HL-60 (cell line): ENCODE data around the gene GNA14.

Experiments
- DNase-seq, 2 experiments: peaks; one replicate each; pipeline ENCODE4 v3.0.0-alpha.2; 2010 to 2020; ENCODE audit warnings: low read depth in 1 of 2, low spot score in 1 of 2
- H3K27ac ChIP-seq: fragments of 250-450 bp; sonication (Bioruptor Pico); replicated peaks from 2 replicates; pipeline ENCODE4 v1.5.1; 2020; ENCODE audit warnings: mild to moderate bottlenecking, moderate library complexity
- H3K27me3 ChIP-seq: fragments of 250-450 bp; sonication (Bioruptor Pico); 2 replicates; pipeline ENCODE4 v1.5.1; 2021; ENCODE audit warnings: mild to moderate bottlenecking, moderate library complexity; ENCODE audit not compliant: insufficient read depth, poor library complexity, severe bottlenecking
- H3K4me3 ChIP-seq: replicated peaks from 2 replicates; pipeline ENCODE4 v1.5.1; 2011; ENCODE audit warnings: mild to moderate bottlenecking, control low read depth, low read length; ENCODE audit not compliant: insufficient read depth
- GABPA ChIP-seq: IDR thresholded peaks from 2 replicates; pipeline ENCODE4 v1.6.1; 2012; ENCODE audit warnings: low read depth
- POLR2AphosphoS5 ChIP-seq: IDR thresholded peaks from 2 replicates; pipeline ENCODE4 v1.6.1; 2012; ENCODE audit warnings: low read depth
- SPI1 ChIP-seq: IDR thresholded peaks from 2 replicates; pipeline ENCODE4 v1.6.1; 2012; ENCODE audit warnings: low read depth, mild to moderate bottlenecking, borderline replicate concordance
- TF ChIP-seq, protein P1 (sequence below): IDR thresholded peaks from 2 replicates; pipeline ENCODE4 v1.6.1; 2012; ENCODE audit warnings: low read depth; ENCODE audit not compliant: insufficient replicate concordance
- TF ChIP-seq, protein P2 (sequence below): IDR thresholded peaks from one replicate; pipeline ENCODE4 v1.5.1; 2011; ENCODE audit warnings: low read length, control low read depth, inconsistent platforms; ENCODE audit not compliant: insufficient read depth

Gene GNA14

DNA sequence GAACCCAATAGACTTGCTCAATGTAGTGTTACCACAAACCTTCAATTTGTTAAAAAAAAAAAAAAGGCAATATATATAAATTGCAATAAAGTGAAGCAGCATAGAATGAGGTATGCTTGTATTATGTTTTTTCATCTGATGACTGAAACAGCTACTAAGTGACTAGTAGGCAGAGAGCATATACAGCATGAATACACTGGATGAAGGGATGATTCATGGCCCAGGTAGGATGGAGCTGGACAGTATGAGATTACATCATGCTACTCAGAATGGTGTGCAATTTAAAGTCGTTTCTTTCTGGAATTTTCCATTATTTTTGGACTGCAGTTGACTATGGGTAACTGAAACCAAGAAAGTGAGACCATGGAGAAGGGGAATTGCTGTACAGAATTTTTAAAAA, 161.2 kb downstream of the GNA14 start:
- Histone ChIP-seq H3K27ac (no peak overlapping the region), H3K27me3 (no peaks in the 10 kb centered on the region), H3K4me3 (no peak overlapping the region)
- TF ChIP-seq SPI1 (no peak), POLR2AphosphoS5 (no peak), GABPA (no peak)
- TF ChIP-seq, protein P1, sequence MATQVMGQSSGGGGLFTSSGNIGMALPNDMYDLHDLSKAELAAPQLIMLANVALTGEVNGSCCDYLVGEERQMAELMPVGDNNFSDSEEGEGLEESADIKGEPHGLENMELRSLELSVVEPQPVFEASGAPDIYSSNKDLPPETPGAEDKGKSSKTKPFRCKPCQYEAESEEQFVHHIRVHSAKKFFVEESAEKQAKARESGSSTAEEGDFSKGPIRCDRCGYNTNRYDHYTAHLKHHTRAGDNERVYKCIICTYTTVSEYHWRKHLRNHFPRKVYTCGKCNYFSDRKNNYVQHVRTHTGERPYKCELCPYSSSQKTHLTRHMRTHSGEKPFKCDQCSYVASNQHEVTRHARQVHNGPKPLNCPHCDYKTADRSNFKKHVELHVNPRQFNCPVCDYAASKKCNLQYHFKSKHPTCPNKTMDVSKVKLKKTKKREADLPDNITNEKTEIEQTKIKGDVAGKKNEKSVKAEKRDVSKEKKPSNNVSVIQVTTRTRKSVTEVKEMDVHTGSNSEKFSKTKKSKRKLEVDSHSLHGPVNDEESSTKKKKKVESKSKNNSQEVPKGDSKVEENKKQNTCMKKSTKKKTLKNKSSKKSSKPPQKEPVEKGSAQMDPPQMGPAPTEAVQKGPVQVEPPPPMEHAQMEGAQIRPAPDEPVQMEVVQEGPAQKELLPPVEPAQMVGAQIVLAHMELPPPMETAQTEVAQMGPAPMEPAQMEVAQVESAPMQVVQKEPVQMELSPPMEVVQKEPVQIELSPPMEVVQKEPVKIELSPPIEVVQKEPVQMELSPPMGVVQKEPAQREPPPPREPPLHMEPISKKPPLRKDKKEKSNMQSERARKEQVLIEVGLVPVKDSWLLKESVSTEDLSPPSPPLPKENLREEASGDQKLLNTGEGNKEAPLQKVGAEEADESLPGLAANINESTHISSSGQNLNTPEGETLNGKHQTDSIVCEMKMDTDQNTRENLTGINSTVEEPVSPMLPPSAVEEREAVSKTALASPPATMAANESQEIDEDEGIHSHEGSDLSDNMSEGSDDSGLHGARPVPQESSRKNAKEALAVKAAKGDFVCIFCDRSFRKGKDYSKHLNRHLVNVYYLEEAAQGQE, result no peak
- TF ChIP-seq, protein P2, sequence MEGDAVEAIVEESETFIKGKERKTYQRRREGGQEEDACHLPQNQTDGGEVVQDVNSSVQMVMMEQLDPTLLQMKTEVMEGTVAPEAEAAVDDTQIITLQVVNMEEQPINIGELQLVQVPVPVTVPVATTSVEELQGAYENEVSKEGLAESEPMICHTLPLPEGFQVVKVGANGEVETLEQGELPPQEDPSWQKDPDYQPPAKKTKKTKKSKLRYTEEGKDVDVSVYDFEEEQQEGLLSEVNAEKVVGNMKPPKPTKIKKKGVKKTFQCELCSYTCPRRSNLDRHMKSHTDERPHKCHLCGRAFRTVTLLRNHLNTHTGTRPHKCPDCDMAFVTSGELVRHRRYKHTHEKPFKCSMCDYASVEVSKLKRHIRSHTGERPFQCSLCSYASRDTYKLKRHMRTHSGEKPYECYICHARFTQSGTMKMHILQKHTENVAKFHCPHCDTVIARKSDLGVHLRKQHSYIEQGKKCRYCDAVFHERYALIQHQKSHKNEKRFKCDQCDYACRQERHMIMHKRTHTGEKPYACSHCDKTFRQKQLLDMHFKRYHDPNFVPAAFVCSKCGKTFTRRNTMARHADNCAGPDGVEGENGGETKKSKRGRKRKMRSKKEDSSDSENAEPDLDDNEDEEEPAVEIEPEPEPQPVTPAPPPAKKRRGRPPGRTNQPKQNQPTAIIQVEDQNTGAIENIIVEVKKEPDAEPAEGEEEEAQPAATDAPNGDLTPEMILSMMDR, result no peak
- DNase-seq, result no peak

DNA sequence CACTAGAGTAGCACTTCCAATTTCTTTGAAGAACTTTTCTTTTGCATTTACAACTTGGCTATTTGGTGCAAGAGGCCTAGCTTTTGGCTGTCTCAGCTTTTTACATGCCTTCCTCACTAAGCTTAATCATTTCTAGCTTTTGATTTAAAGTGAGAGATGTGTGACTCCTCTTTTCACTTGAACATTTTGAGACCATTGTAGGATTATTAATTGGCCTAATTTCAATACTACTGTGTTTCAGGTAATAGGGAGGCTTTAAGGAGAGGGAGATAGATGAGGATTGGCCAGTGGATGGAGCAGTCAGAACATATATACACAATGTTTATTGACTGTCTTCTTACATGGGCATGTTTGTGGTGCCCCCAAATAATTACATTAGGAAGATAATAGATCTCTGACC, 161.7 kb downstream of the GNA14 start:
- TF ChIP-seq SPI1, result no peak
- no peak for TF ChIP-seq POLR2AphosphoS5
- TF ChIP-seq, protein P2, result no peak
- TF ChIP-seq, protein P1, result no peak
- no peak for TF ChIP-seq GABPA
- DNase-seq, result no peak
- no peak overlapping the region for H3K4me3 ChIP-seq
- H3K27me3 ChIP-seq, result no peaks in the 10 kb centered on the region
- H3K27ac ChIP-seq, result no peak overlapping the region

GRCh38 chr9:77475641-77476473, 172.3 kb downstream of the GNA14 start:
- TF ChIP-seq, protein P1, result no peak
- TF ChIP-seq SPI1 (no peak), GABPA (no peak), POLR2AphosphoS5 (no peak)
- TF ChIP-seq, protein P2, result no peak
- Histone ChIP-seq H3K27me3 (no peaks in the 10 kb centered on the region), H3K4me3 (no peak overlapping the region), H3K27ac (no peak overlapping the region)
- DNase-seq, result no peak
